Trophoblast cell (in vitro differentiated cells and primary cell): ENCODE data around the gene CPLX1.

Source experiments
- DNase-seq, 2 donors: peaks; one replicate each; pipeline ENCODE4 v3.0.0-alpha.2; 2016
- H2AFZ ChIP-seq: 2 replicates; pipeline ENCODE4 v1.6.1; 2013; ENCODE audit warnings: low read length, moderate library complexity, mild to moderate bottlenecking; ENCODE audit not compliant: insufficient read depth, poor library complexity
- H2AK5ac ChIP-seq: 2 replicates; pipeline ENCODE4 v1.6.1; 2013; ENCODE audit warnings: mild to moderate bottlenecking, low read length
- H2BK120ac ChIP-seq: 2 replicates; pipeline ENCODE4 v1.6.1; 2013; ENCODE audit warnings: low read length, mild to moderate bottlenecking, moderate library complexity; ENCODE audit not compliant: insufficient read depth, poor library complexity
- H2BK12ac ChIP-seq: 2 replicates; pipeline ENCODE4 v1.6.1; 2013; ENCODE audit warnings: mild to moderate bottlenecking, low read length, moderate library complexity
- H2BK5ac ChIP-seq: 2 replicates; pipeline ENCODE4 v1.6.1; 2013; ENCODE audit warnings: low read length, low read depth, moderate library complexity, mild to moderate bottlenecking; ENCODE audit not compliant: poor library complexity
- H3K14ac ChIP-seq: 2 replicates; pipeline ENCODE4 v1.6.1; 2013; ENCODE audit warnings: mild to moderate bottlenecking, low read length
- H3K18ac ChIP-seq: 2 replicates; pipeline ENCODE4 v1.6.1; 2013; ENCODE audit warnings: mild to moderate bottlenecking, low read length
- H3K23ac ChIP-seq: 2 replicates; pipeline ENCODE4 v1.6.1; 2013; ENCODE audit warnings: low read length
- H3K27ac ChIP-seq: 2 replicates; pipeline ENCODE4 v1.5.1; 2013; ENCODE audit warnings: low read depth, mild to moderate bottlenecking, inconsistent platforms, low read length, moderate library complexity
- H3K27me3 ChIP-seq: 2 replicates; pipeline ENCODE4 v1.6.1; 2013; ENCODE audit warnings: inconsistent platforms, mild to moderate bottlenecking, low read length, moderate library complexity; ENCODE audit not compliant: insufficient read depth
- H3K36me3 ChIP-seq, 2 experiments: 1 replicate in 1 of 2; 2 replicates in 1 of 2; pipeline ENCODE4 v1.6.1; 2013; ENCODE audit warnings: low read length in 2 of 2, mild to moderate bottlenecking in 2 of 2, moderate library complexity in 1 of 2; ENCODE audit not compliant: insufficient read depth in 2 of 2, control insufficient read depth in 1 of 2
- H3K4ac ChIP-seq: 2 replicates; pipeline ENCODE4 v1.6.1; 2013; ENCODE audit warnings: low read depth, mild to moderate bottlenecking, low read length, moderate library complexity
- H3K4me1 ChIP-seq, 2 experiments: 1 replicate in 1 of 2; 2 replicates in 1 of 2; pipeline ENCODE4 v1.6.1; 2013; ENCODE audit warnings: low read length in 2 of 2, mild to moderate bottlenecking in 2 of 2, moderate library complexity in 1 of 2; ENCODE audit not compliant: insufficient read depth in 2 of 2, control insufficient read depth in 1 of 2
- H3K4me2 ChIP-seq: 2 replicates; pipeline ENCODE4 v1.6.1; 2013; ENCODE audit warnings: inconsistent platforms, mild to moderate bottlenecking, low read length, moderate library complexity
- H3K4me3 ChIP-seq: 2 replicates; pipeline ENCODE4 v1.5.1; 2013; ENCODE audit warnings: mild to moderate bottlenecking, low read depth, low read length, inconsistent platforms
- H3K79me1 ChIP-seq: one replicate; pipeline ENCODE4 v1.6.1; 2013; ENCODE audit warnings: low read length
- H3K79me2 ChIP-seq: 2 replicates; pipeline ENCODE4 v1.6.1; 2013; ENCODE audit warnings: low read length, mild to moderate bottlenecking; ENCODE audit not compliant: control insufficient read depth, insufficient read depth, poor library complexity
- H3K9ac ChIP-seq: 2 replicates; pipeline ENCODE4 v1.6.1; 2013; ENCODE audit warnings: mild to moderate bottlenecking, low read length
- H3K9me3 ChIP-seq: 2 replicates; pipeline ENCODE4 v1.6.1; 2013; ENCODE audit warnings: low read depth, mild to moderate bottlenecking, control low read depth, inconsistent platforms, low read length; ENCODE audit not compliant: insufficient read depth
- H4K12ac ChIP-seq: 2 replicates; pipeline ENCODE4 v1.6.1; 2013; ENCODE audit warnings: low read depth, mild to moderate bottlenecking, low read length, moderate library complexity
- H4K8ac ChIP-seq: 2 replicates; pipeline ENCODE4 v1.6.1; 2013; ENCODE audit warnings: low read depth, mild to moderate bottlenecking, low read length, moderate library complexity
- H4K91ac ChIP-seq: one replicate; pipeline ENCODE4 v1.6.1; 2013; ENCODE audit warnings: low read depth, mild to moderate bottlenecking, low read length, moderate library complexity
- WGBS: extraction: QIAGEN DNeasy Blood & Tissue Kit; methylation state at CpG from one replicate; pipeline ENCODE4 v1.1.7; 2013; ENCODE audit warnings: missing lambda C conversion rate; ENCODE audit not compliant: insufficient read length, insufficient coverage; ENCODE audit errors: extremely low coverage; 5-methylcytosine and 5-hydroxymethylcytosine counted together

Gene CPLX1

GRCh38 chr4:825063-825970, 612 bp downstream of the CPLX1 start:
- no peak overlapping the region for H4K12ac ChIP-seq
- no peak overlapping the region for H2BK12ac ChIP-seq
- no peak overlapping the region for H3K4me3 ChIP-seq
- DNase-seq = peak in 1 of 2 donors; percentile 4
- H4K91ac ChIP-seq = no peak overlapping the region
- H3K23ac ChIP-seq = no peak overlapping the region
- WGBS = no CpG with 5 or more reads among the region's 94 CpGs
- no peak overlapping the region for H2AK5ac ChIP-seq
- no peaks in the 10 kb centered on the region for H3K79me1 ChIP-seq
- no peak overlapping the region for H3K27ac ChIP-seq
- peaks cover 0 to 2% of the 10 kb centered on the region in 2 experiments for H3K4me1 ChIP-seq
- no peak overlapping the region for H2BK120ac ChIP-seq
- no peak overlapping the region for H3K4ac ChIP-seq
- no peaks in the 10 kb centered on the region for H3K79me2 ChIP-seq
- H3K27me3 ChIP-seq = peaks cover 44% of the 10 kb centered on the region
- H2BK5ac ChIP-seq = no peak overlapping the region
- no peak overlapping the region for H4K8ac ChIP-seq
- H3K4me2 ChIP-seq = peak overlapping the region; percentile 53
- H3K9ac ChIP-seq = no peak overlapping the region
- no peak overlapping the region for H3K18ac ChIP-seq
- H3K14ac ChIP-seq = no peak overlapping the region
- no peaks in the 10 kb centered on the region for H3K36me3 ChIP-seq
- peaks cover 5% of the 10 kb centered on the region for H3K9me3 ChIP-seq
- H2AFZ ChIP-seq = no peak overlapping the region

GRCh38 chr4:824461-825062, 1.4 kb downstream of the CPLX1 start:
- no peak overlapping the region for H2BK5ac ChIP-seq
- no CpG with 5 or more reads among the region's 23 CpGs for WGBS

DNA sequence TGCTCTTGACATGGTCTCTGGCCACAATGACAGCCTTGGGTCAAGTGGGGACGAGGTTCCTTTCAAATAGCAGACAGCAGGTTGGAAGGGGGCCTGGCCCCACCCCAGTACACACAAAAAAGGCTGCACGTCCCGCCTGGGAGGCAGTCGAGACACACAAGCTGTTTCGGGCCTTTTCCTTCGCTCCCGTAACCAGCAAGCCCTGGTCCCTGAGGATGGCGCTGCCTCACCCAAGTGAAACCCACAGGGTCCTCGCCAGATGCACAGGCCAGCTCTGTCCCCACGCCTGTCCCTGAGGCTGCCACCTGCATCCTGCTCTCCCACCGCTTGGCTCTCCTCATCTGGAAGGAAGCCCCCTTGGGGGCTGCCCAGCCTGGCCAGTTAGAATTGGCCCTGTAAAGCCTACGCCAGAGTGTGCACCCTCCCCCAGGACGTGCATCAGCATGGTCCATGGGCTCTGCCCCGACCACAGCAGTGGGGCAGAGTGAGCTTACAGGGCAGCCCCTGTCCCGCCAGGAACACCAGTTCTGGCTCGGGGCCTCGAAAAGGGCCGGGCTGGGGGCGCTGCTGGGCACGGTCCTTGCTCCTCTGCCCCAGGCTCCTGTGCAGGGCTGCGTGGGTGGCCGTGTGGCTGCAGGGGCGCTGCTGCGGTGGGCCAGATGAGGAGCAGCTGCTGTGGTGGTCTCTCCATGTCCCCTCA, 2.0 kb downstream of the CPLX1 start:
- no peaks in the 10 kb centered on the region for H3K79me2 ChIP-seq
- no peak overlapping the region for H4K8ac ChIP-seq
- DNase-seq = no peak
- no CpG with 5 or more reads among the region's 24 CpGs for WGBS
- no peaks in the 10 kb centered on the region for H3K79me1 ChIP-seq
- no peak overlapping the region for H3K27ac ChIP-seq
- H3K36me3 ChIP-seq = no peaks in the 10 kb centered on the region
- H3K4me1 ChIP-seq = peaks cover 0 to 2% of the 10 kb centered on the region in 2 experiments
- H3K27me3 ChIP-seq = peaks cover 47% of the 10 kb centered on the region
- no peak overlapping the region for H3K4ac ChIP-seq
- H2BK120ac ChIP-seq = no peak overlapping the region
- H2BK5ac ChIP-seq = no peak overlapping the region
- no peak overlapping the region for H4K91ac ChIP-seq
- no peak overlapping the region for H3K18ac ChIP-seq
- H2BK12ac ChIP-seq = no peak overlapping the region
- H3K9ac ChIP-seq = no peak overlapping the region
- H2AK5ac ChIP-seq = no peak overlapping the region
- no peak overlapping the region for H2AFZ ChIP-seq
- H3K14ac ChIP-seq = no peak overlapping the region
- H3K4me3 ChIP-seq = no peak overlapping the region
- no peak overlapping the region for H4K12ac ChIP-seq
- no peak overlapping the region for H3K4me2 ChIP-seq
- H3K23ac ChIP-seq = no peak overlapping the region
- H3K9me3 ChIP-seq = peaks cover 13% of the 10 kb centered on the region

More at GRCh38 chr4:824461-825062, 1.4 kb downstream of the CPLX1 start:
- DNase-seq = no peak
- no peak overlapping the region for H2AFZ ChIP-seq
- no peak overlapping the region for H4K12ac ChIP-seq
- H2AK5ac ChIP-seq = no peak overlapping the region
- H3K79me1 ChIP-seq = no peaks in the 10 kb centered on the region
- H3K36me3 ChIP-seq = no peaks in the 10 kb centered on the region
- no peak overlapping the region for H3K18ac ChIP-seq
- H4K91ac ChIP-seq = no peak overlapping the region
- peaks cover 0 to 2% of the 10 kb centered on the region in 2 experiments for H3K4me1 ChIP-seq
- peaks cover 47% of the 10 kb centered on the region for H3K27me3 ChIP-seq
- H3K4me3 ChIP-seq = no peak overlapping the region
- no peak overlapping the region for H4K8ac ChIP-seq
- H3K23ac ChIP-seq = no peak overlapping the region
- peaks cover 9% of the 10 kb centered on the region for H3K9me3 ChIP-seq
- no peaks in the 10 kb centered on the region for H3K79me2 ChIP-seq
- H2BK12ac ChIP-seq = no peak overlapping the region
- no peak overlapping the region for H3K4me2 ChIP-seq
- H3K9ac ChIP-seq = no peak overlapping the region
- no peak overlapping the region for H3K4ac ChIP-seq
- no peak overlapping the region for H2BK120ac ChIP-seq
- no peak overlapping the region for H3K27ac ChIP-seq
- no peak overlapping the region for H3K14ac ChIP-seq

DNA sequence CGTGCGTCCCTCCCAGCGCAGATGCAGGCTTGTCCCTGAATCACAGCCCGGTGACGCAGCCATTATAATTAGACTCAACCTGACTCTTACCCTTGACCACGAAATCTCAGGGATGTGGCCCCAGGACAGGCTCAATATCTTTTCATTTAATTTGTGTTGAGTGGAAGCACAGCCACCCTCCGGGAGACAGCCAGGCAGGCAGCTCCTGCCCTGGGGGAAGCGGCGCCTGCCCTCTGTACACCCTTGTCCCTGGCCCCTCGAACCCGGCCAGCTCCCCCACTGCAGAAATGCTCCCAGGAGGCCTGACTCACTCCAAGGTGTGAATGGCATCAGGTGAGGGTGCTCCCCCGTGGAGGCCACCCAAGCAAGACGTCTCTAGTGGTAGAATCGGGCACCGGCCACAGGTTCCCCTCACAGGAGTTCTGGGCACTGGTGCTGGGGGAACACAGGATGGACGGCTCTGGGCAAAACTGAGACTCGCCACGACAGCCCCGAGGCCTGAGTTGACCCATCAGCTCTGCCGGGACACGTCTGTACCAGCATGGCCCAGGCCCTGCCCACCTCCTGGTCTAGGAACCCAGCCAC, 2.7 kb downstream of the CPLX1 start:
- peak; percentile 13 to 22 for DNase-seq
- Histone ChIP-seq H3K36me3 (no peaks in the 10 kb centered on the region), H2BK12ac (no peak overlapping the region), H3K4ac (no peak overlapping the region), H3K4me1 (peaks cover 0 to 2% of the 10 kb centered on the region in 2 experiments), H3K23ac (no peak overlapping the region), H2BK5ac (no peak overlapping the region), H3K14ac (no peak overlapping the region), H3K18ac (no peak overlapping the region), H4K91ac (no peak overlapping the region), H3K27ac (no peak overlapping the region), H3K79me1 (no peaks in the 10 kb centered on the region), H3K79me2 (no peaks in the 10 kb centered on the region), H3K27me3 (peaks cover 42% of the 10 kb centered on the region), H3K9ac (no peak overlapping the region), H2AK5ac (no peak overlapping the region), H3K4me2 (no peak overlapping the region), H2AFZ (no peak overlapping the region), H3K9me3 (peaks cover 13% of the 10 kb centered on the region), H3K4me3 (no peak overlapping the region), H4K8ac (no peak overlapping the region), H4K12ac (no peak overlapping the region), H2BK120ac (no peak overlapping the region)
- WGBS = no CpG with 5 or more reads among the region's 21 CpGs
